NOMO-1 (cell line): Measurements from ENCODE around the gene NPC1.
A peak's percentile ranks its signal among the peaks of the same experiment; 100 is the strongest.

Source experiments
- DNase-seq, 2 experiments: peaks; one replicate each; lab custom pipeline; 2025; ENCODE audit not compliant: unreplicated experiment in 2 of 2; lab: John Stamatoyannopoulos, UW

Gene NPC1

DNA sequence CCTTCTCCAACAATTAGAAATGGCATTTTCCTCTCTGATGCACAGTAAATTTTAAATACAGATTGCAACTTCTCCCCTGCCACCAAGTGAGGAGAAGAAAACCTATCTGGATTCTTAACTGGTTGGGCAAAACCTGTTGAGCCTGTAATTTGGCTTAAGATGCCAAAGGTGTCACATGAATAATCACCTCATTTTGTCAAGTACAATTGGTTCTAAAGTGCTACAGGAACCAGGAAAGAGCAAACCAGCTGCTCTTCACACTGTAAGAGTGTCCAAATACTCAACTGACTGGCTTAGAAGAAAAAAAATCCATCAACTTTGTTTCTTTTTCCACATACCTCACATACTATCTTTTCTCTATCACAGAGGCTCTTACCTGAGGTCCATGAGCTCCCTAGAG, 35.4 kb downstream of the NPC1 start:
- DNase-seq, result no peak

DNA sequence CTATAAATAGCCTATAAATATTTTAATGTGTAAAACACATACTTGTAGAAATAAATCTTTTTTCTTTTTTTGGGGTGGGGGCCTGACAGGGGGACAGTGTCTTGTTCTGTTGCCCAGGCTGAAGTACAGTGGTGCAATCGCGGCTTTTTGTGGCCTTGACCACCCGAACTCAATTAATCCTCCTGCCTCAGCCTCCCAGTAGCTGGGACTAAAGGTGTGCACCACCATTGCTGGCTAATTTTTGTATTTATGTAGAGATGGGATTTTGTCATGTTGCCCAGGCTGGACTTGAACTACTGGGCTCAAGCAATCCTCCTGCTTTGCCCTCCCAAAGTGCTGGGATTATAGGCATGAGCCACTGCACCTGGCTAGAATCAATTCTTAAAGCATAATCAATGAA, 37.6 kb downstream of the NPC1 start:
- DNase-seq, result no peak

DNA sequence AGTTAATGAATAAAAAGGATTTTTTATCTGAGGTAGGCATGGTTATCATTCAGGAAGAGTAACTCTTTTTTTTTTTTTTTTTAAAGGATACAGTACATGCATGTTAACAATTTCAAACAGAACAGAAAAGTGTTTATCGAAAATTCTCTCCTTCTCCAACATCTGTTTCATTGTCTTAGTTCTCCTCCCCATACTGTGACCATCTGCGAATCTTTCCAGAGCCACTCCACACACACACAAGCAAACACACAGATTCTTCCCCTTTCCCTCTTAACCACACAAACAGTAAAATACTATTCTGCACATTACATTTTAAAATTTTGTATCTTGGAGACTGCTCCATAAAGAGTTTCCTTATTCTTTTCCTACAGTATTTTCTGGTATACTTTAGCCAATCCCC, 38.0 kb downstream of the NPC1 start:
- DNase-seq, result no peak

DNA sequence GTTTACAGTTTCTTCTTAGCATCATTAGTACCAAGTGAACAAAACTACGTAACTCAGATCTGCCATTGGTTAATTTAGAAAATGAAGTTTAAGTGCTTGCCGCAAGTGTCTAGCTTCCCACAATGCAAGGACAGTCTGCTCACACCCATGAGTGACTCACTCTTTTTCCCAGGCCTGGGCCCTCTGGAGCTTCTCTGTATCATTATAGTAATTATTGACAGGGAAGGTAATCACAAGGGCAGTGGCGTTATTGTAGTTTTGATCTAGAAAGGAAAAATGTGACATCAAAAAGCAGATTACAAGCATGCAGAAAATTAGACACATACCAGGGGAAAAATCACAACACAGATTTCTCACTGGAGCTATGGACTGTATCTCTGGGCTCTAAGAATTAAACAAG, 38.5 kb downstream of the NPC1 start:
- DNase-seq, result no peak

DNA sequence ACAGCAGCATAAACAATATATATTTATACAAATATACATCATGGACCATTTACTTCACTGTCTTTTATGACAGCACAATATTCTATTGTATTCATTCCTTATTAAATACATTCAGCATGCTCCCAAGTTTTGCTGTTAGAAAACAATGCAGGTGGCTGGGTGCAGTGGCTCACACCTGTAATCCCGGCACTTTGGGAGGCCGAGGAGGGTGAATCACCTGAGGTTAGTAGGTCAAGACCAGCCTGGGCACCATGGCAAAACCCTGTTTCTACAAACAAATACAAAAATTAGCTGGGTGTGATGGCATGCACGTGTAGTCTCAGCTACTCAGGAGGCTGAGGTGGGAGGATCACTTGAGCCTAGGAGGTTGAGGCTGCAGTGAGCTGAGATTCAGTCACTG, 39.0 kb downstream of the NPC1 start:
- DNase-seq, result no peak

DNA sequence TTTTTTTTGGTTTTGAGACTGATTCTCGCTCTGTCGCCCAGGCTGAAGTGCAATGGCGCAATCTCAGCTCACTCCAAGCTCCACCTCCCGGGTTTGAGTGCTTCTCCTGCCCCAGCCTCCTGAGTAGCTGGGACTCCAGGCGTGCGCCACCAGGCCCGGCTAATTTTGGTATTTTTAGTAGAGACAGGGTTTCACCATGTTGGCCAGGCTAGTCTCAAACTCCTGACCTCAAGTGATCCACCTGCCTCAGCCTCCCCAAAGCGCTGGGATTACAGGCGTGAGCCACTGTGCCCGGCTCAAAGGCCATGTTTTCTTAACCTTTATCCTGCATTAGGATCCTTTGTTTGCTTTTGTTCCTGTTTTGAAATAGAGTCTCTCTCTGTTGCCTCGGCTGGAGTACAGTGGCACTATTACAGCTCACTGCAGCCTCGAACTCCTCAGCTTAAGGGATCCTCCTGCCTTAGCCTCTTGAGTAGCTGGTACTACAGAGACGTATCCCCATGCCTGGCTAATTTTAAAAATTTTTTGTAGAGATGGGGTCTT, 41.0 kb downstream of the NPC1 start:
- DNase-seq, result no peak

DNA sequence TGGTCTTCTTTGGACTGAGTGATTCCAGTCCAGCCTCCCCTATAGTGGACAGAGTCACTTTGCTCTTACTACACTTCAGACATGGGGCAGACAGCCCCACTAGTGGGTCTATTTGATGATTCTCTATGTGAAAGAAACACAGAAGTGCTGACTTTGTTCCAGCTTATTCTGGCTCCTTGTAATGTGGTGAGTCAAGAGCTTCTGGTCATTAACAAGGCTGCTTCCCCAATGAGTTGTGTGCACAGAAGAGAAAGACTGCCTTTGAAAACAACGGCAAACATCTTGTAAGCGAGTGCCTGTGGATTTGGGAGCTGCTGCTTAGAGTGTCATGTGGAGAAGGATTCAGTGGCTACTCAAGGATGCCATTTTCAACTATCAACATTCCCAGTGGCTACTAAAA, 43.8 kb downstream of the NPC1 start:
- DNase-seq, result no peak

DNA sequence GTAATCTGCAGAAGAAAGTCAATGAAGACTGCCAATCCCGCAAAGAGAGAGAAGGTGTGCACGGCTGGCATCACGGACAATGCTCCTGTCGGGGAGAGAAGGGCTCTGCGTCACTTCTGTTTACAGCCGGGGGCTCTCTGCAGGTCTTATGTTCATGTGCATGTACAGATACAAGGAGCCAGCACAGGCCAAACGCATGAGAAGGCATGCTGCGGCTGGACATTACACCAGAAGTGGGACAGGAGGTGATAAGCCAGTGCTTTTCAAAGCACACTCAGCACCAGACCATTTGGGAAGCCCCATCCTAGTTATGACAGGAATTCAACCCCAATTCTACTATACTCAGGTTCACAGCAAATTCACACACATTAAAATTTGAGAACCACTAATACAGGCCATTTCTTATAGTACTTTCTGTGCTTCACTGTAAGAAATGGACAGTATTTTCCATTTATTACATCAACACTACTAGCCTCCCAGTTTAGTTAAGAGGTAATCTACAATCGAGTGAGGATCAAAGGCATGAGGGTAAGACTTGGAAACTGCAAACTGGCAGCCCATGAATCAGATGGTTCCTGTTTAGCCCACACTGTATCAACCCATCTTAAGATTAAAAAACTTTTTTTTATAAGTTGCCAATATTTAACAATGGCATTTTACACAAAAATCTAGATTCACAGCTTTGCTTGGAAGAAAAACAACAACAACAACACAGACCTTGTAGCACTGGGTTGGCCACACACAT, 44.8 kb downstream of the NPC1 start:
- DNase-seq, result no peak

DNA sequence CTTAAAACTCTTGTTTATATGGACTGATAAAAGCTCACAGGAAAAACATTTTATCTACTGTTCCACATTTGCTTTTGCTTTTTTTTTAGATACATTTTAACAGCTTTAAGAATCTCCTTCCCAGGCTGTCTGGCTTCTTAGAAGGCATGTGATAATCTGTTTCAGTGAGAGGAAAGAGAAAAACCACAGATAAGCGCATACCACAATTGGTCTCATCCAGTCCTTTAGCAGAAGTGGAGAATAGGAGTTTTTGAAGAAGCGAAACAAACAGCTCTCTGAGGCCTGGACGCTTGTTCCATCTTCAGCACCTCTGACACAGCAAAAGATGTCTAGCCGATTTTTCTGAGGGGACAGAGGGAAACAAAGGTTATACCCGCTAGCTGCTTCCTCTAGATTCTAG, 45.4 kb downstream of the NPC1 start:
- DNase-seq, result peak; percentile 85 to 99

DNA sequence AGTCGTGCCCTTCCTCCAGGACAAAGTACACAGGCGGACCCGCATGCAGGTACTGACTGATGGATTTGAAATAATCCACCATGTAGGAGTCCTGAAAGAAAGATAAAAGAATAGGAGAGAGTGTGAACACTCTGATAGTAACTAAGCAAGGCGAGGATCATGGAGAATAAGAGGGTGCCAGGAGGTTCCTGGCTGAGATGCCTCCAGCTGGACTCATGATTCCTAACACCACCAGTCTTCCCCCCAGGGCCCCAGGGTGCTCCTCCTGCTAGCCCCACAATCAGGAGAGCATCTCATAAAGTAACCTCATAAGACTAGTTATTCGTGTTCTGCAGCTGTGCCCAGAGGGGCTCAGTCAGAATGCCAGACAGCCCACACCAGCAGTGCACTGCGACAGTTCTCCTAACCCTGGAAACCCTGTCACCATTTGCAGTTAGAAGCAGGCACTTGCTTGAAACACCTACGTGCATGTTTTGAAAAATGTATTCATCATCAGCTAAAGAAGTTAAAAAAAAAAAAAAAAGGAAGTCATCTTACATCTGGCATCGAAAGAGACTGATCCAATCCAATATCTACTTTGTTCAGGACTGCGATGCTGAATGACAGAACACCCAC, 46.3 kb downstream of the NPC1 start:
- DNase-seq, result peak in 1 of 2 experiments; percentile 30

DNA sequence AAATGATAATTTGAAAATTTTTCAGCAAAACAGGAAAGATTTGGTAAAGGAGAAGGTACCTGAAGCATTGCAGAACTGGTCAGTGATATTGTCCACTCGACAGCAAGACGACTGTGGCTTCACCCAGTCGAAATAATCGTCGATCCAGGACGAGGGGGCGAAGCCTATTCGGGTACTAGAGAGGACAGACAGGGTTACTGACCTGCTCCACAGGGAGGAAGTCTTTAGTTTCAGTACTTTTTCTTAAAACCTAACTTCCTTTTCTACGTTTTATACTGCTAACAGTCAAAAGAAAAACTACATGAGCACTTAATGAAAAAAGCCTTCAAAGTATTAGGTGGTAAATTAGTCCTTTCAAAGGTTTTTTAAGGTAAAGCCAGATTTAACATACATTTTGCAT, 47.0 kb downstream of the NPC1 start:
- peak in 1 of 2 experiments; percentile 75 for DNase-seq

DNA sequence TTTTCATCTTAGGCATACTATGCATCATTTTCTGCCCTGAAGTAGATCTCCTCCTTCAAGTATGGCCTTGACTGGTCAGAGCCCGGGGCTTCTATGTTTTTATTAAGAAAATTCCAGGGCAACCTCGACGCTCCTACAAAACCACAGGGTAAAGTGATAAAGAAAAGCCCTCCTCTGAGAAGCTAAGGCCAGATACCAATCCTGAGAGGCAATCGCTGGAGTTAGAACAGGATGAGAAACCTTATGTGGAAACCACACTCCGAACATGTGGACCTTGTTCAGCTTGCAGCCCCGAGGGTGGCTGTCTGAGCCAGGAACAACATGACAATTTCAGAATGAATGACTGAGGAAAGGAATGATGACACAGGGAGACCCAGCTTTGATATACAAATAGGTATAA, 47.4 kb downstream of the NPC1 start:
- no peak for DNase-seq

DNA sequence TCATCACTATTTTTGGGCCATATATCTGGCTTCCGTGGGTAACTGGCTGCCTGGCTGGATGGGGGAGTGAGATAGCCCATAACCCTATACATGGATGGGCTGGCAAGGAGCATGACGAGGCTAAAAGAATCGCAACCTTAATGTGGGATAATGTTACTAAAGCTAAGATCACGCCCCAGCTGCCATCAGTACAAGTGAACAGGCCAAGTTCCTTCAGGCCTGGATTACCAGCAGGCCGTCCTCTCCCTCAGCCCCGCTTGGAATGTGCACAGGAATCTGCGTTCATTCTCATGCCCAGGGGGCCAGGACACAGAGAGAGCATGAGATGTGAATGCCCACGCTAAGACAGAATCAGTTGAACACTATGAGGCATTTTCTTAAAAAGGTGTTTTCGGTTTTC, 48.3 kb downstream of the NPC1 start:
- DNase-seq, result no peak

DNA sequence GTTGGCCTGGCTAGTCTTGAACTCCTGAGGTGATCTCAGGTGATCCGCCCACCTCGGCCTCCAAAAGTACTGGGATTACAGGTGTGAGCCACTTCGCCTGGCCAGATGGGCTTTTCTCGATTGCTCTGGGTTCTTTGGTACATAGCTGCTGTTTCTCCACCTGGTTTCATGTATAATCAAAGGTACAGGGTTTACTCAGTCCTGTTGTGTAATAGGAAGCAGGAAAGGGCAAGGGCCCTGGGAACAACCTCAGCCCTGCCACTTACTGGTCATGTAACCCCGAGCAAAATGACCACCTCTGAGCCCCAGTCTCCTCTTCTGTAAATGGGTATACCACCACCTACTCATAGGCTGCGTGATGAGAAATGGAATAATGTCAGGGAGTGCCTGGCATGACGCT, 49.0 kb downstream of the NPC1 start:
- DNase-seq, result no peak

DNA sequence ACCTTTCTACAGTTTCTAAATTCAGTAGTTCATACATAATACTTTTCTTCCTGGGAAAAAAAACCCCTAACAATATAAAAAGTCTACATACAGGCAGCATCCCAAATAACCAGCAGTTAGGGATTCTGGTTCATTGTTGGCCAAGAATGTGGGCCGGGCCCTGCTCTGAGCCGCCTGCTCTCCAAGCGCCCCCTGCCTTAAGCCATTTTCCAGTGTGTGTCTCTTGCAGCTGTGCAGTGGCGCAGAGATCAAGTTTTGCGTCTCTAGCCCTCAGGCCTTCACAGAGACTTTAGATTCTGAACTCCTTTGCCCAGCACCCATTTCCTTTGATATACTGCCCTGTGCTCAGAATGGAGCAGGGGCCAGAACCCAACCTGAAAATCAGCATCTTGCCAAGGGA, 50.1 kb downstream of the NPC1 start:
- no peak for DNase-seq

DNA sequence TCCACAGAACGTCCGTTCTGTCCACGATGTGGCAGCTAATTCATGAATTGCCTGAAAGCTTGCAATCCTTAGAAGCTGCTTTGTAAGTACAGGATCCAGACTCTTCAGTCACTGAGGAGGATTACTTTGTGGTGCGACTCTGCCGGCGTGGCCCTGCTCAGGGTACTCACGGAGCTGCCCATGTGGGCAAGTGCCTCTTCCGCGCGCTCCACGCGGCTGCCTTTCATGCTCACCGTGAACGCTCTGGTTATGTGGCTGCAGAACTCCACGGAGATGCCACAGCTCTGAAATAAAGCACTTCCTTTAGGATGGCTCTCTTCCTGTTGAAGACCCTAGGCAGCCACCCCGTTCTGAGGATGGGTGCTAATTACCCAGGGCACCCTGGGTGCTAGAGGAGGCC, 52.0 kb downstream of the NPC1 start:
- DNase-seq, result no peak

DNA sequence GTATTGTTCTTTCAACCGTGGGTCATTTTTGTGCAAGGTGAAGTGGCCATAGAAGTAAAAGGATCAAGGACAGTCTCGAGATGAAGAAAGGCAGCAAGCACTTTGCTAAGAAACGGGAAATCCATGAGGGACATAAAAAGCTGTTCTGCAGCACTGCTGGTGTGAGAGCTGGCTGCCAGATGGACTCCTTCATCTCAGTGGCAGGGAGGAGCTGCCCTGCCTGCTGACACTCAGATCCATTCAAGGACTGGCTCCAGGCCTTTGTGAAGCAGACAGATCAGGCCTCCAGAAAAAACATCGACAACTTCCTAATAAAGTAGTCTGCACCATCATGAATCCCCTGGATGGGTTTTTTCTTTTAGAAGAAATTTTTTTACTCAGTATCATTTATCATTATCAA, 53.5 kb downstream of the NPC1 start:
- no peak for DNase-seq

DNA sequence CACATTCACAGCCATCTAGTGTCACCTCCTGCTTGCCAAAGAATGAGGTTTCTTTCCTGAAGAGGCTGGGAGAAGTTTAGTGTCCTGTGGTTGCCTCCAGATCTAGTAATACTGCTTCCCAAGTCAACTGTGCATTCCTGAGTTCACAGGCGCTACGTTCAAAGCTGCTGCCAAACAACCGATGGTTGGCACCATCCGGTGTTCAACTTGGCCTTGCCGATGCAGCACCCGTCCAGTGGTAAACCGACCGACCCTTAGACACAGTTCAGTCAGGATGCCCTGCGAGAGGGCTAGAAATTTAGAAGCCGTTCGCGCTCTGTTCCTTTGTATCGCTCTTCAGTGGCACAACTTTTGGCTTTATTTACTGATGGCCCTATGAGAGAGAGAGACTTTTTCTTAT, 54.4 kb downstream of the NPC1 start:
- no peak for DNase-seq

DNA sequence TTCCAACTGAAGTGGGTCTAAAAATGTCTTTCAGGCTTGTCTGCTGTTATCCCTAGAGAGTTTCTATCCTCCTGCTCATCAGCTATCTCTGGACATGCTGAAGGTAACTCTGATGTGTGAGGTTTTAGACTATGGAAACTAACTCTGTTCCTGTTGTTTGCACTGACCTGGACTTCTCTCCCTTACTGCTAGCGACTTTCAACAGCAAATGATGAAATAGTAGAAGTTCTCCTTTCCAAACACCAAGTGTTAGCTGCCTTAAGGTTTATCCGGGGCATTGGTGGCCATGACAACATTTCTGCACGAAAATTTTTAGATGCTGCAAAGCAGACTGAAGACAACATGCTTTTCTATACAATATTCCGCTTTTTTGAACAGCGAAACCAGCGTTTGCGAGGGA, 56.1 kb downstream of the NPC1 start:
- peak; percentile 63 to 90 for DNase-seq

DNA sequence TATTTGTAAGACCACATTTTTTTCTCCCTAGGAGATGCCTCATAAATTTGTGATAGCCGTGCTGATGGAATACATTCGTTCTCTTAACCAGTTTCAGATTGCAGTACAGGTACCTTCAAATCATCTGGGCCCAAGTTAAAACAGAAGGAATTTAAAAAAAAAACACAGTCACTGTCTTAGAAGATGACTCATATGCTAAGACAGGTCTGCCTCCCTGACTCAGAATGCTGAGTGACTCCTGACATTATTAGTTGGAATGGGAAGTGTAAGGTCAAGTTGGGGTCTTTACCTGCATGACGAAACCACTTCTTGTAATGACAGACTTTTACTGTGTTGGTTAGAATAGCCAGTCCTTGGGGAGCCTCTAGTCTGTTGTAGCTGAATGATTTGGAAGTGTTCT, 56.7 kb downstream of the NPC1 start:
- no peak for DNase-seq

DNA sequence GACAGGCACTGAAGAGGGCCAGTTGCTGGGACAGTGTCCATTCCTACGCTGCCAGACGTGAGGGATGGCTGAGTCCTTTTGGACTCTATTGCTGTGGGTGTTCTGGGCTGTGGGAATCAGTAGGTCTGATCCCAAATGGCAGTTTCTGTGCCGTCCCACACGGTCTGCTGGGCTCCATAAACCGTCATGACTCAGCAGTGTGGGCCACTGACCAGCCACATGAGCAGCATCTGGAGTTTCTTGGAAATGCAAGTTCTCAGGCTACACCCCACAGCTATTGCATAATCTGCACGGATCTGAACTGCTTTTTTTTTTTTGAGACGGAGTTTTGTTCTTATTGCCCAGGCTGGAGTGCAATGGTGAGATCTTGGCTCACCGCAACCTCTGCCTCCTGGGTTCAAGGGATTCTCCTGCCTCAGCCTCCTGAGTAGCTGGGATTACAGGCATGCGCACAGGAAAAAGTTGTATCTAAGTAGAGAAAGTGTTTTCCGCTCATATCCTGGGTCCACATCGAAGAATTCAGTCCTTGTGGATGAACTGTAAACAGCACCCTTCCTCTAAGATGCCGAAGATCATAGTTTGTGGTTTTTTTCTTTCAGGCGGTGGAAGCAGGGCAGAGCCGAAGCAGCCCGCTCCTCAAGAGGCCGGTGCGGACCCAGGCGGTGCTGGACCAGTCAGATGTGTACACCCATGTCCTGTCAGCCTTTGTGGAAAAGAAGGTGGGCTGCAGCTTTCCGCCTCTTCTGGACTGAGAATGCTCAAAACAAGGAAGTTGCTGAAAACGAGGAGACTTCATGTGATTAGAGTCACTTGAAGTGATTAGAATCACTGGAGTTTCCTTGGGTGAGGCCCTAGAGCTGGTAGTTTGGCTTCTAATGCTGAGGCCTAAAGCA, 57.5 kb downstream of the NPC1 start:
- no peak for DNase-seq
